GM18861 (cell line): ENCODE measurements around the gene STX7.
A peak's percentile ranks its signal among the peaks of the same experiment; 100 is the strongest.

Experiments
- ATAC-seq: cut with Tn5 transposase; IDR thresholded peaks from one replicate; pipeline ENCODE4 v1.9.1; 2021; ENCODE audit not compliant: unreplicated experiment

STX7 gene

DNA sequence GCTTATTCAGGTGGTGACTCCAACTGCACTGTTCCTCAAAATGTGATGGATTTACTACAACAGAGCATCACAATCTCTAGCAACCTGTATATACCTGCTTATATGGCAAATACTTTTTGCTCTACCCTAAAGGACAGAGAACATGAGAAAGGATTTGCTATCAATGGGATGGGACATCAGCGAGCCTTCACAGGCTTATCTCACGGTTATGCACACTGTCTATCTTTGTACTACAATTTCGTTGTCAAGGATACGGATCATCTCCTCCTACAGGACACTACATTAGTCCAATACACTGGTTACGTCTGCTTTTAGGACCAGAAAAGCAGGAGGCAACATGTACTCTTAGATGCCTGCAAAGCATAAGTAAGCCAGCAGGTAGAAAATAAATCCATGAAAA, 34.2 kb downstream of the STX7 start:
- no peak for ATAC-seq

DNA sequence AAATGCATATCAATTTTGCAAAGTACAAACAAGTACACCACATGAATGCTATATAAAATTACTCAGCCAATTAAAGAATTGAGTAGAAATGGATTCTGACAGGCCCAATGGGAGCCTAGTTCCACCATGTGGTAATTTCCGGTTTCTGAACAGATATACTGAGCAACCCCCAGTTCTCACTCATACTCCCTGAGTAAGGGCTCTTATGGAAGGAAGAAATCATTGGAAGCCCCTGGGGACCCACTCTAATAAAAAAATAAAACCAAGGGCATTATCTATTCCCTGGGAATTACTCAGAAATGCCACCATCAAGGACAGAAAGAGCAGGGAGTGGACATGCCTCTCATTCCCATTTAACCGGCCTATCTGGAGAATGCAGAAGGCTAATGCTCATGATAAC, 34.6 kb downstream of the STX7 start:
- no peak for ATAC-seq

DNA sequence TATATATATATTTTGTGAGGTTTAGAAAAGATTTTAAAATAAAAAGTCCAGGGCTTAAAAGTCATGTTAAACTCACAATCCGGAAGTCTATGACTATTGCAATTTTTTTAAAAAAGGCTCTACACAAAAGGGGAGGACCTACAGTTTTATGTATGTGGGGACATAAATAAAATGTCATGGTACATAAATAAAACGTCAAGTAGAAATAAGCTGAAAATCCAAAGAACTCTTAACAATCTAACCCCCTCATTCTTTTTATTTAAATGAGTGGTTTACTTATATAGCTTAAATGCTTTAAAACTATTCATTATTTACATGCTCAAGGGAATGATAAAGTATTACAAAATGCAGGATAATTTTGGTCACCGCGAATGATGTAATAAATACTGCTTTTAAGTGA, 36.2 kb downstream of the STX7 start:
- no peak for ATAC-seq

DNA sequence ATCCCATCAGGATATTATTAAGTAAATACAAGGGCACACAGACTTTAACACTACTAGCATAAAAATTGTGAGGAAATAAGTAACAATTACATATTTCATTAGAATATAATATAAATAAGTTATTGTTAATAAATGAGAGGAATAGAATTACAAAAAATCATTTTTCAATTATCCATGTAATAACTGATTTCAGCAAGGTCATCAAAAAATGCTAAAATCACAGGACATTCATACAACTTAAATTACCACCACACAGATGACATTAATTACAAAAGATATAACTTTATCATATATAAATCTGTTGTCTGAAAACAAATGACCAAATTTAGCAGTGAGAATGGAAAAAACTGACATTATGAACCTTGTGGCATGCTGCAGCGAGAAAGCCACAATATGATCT, 37.0 kb downstream of the STX7 start:
- ATAC-seq: no peak

DNA sequence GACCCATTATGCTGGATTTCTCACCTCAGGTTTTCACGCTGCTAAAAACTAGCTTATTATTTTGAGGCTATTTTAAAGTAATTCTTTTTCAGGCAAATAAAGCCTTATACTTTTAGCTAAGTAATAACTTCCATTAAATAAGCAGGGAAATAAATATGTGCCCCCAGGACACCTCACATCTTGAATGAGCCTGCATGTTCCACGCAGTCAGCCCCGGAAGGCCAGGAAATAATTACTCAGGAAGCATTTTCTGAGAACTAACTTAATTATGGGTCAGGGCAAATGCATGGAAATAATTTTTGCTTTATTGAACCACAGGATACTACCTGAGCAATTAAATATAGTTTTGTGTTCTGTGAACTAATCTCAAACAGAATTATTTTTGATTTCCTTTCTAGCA, 41.1 kb downstream of the STX7 start:
- no peak for ATAC-seq

DNA sequence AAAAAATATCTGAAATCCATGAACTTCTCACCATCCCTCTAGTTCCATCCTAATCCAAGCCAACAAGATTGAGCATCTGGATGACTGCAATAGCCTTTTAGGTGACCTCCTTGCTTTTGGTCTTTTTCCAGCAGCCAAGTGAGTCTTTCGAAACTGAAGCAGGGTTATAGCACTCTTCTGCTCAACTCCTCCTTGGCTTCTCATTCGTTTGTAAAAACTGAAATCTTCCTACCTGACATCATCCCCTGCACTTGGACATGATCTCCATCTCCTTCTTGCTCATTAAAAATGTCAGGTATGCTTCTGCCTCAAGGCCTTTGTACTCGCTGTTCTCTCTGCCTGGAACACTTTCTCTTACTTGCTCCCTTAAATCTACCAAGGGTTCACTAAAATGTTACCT, 46.0 kb downstream of the STX7 start:
- ATAC-seq: no peak

DNA sequence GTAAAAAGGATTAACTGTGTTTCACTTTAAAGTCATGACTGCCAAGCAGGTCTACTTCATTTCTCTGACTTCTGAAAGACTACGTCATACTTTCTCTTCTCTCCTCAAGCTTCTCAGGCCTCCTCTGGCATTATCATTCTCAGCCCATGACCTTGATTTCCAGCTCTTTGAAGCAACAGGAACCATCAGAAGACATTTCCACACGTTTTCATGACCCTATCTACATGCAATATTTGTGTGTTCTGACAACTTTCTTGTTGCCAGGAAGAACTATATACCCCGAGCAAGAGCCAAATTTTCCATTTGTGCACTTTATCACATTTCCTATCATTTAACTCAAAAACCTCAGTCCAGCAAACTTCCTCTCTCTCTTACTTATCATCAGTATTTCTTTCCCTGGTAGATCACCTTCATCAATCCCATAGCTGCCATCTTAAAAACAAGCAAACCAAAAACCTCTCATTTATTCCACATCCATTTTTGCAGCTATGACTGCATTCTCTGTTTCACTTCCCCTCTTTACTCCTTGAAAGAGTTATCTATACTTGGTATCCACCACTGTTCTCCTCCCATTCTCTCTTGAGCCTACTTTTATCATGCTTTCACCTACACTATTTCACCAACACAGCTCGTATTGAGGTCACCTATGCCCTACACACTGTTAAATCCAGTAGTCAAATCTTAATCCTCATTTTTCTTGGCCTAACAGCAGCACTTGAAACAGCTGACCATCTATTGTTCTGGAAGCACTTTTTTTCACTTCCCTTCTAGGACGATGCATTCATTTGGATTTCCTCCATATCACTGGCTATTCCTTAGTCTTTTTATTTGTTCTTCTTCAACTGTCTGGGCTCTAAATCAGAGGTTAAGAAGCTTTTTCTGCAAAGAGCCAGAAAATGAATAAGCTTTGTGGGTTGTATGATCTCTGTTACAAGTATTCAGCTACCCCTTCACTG, 47.1 kb downstream of the STX7 start:
- peak; percentile 74 for ATAC-seq

DNA sequence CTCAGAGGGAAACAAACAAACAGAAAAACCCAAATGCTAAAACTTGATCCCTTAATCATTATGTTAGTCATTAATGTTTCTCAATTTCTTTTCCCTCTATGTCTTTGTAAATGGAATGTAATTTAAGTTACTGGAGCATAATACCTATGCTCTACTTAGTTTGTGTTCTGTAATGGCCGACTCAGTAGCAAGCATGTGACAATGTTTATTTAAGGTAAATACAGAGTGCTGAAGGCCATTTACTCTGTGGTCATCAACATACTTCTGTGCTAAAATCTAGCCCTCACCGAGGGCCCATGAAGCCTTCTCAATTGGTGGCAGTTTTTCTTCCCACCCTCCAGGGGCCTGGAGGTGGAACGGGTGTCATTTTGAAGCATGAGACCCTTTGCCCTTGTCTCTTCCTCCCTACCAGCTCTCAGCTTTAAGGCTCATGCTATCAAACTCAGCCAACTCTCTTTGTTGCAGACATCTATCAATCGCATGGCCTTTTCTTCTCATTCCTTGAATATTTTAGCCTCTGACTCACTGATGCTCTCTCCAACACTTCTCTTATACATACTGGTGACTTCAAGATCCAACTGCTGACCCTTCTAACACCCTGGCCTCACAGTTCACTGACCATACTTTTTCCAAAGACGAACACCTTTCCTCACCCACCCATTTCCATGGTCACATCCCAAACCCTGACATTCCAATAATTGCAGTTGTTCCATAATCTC, 48.2 kb downstream of the STX7 start:
- ATAC-seq: no peak

DNA sequence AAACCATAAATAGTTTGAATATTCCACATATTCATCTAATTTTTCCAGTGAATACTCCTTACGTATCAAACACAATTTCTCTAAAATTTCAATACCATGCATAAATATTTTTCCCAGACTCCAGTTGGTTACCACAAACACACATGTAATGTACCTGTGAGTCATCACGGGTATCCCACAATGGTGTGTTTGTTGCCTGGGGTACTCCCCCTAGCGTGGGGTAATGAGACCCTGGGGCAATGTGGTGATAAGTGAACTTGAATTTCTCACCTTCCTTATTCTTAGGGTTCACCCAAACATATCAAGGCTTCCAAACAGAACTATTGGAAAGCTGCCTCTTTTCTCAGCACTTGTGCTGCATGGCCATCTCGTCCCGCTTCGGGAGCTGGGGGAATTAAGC, 51.0 kb downstream of the STX7 start:
- no peak for ATAC-seq

DNA sequence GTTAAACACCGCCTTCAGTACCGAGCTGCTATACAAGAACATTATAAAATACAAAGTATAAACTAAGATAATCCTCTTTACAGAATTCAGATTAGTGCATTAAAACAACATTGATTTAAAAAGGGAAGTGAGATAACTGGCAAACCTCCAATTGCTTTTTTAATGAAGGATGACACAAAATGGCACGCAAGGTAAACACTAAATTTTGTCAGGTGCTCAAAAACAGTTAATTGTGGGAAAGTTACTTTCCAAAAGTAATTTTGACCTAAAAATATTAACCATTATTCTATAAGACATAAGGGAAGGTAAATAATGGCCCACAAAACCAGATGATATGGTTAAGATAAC, 53.3 kb downstream of the STX7 start:
- no peak for ATAC-seq

DNA sequence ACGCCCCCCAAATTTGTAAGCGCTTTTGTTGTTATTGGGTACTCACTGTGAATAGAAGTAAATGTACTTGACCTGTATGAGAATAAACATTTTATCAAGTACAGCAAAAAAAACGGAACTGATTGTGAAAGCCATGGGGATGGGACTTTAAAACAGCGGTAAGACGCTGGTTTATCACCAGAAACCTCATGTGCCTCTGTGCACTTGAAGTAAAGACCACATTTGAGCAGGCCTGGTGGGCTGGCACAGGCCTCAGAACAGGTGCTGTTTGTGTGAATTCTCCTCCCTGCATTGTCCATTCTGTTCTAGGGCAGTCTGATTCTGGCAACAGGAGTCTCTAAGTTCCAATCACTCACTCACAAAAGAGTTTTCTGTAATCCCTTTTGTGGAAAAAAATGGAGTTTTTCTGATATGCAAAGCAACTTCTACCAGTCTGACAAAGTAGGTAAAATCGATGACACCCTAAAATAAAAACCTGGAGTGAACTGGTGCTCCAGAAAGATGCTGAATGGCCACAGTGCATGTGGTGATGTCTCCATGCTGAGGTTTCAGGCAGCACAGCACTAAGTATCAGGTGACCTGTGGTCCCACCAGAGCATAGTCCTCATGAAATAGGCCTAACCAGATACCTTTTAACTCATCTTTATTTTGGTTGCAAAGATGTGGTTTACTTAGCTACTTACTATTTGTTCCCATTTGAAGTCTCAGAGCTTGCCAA, 53.9 kb downstream of the STX7 start:
- no peak for ATAC-seq

DNA sequence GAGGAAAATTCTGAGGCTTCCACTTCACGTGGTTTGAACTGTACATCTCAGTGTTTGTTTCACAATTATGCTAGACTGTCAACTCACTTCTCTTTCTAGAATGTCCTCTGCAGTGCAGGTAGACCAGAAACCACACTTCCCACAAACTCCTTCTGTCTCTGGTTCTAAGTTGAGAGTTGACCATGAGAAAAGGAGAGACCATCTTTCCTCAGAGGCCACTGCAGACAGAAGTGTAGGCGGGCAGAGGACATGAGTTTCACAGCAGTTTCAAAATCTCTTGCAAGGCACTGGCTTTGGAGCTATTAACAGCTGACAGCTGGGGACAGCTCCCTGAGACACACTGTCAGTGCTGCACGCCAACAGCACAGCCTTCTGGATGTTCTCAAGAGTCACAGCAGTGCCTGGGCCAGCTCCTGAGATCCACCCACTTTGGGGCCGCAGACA, 56.2 kb downstream of the STX7 start:
- ATAC-seq: peak; percentile 80

DNA sequence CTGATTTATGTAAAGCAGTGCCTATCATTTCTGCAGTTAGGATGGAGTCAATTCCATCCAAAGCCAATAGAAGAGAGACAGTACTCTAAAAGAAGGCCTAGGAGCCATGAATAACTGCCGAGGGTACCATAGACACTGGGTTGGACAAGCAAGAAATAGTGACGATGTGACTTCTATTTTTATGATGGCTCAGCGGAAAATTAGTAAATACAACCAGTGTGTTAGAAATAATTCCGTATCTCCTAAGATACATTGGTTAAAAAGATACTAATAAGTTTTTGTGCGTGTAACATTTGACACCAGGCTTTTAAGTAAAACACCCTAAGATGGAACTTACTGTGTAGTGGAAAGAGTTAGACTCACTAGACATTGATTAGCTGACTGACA, 66.1 kb downstream of the STX7 start:
- no peak for ATAC-seq

DNA sequence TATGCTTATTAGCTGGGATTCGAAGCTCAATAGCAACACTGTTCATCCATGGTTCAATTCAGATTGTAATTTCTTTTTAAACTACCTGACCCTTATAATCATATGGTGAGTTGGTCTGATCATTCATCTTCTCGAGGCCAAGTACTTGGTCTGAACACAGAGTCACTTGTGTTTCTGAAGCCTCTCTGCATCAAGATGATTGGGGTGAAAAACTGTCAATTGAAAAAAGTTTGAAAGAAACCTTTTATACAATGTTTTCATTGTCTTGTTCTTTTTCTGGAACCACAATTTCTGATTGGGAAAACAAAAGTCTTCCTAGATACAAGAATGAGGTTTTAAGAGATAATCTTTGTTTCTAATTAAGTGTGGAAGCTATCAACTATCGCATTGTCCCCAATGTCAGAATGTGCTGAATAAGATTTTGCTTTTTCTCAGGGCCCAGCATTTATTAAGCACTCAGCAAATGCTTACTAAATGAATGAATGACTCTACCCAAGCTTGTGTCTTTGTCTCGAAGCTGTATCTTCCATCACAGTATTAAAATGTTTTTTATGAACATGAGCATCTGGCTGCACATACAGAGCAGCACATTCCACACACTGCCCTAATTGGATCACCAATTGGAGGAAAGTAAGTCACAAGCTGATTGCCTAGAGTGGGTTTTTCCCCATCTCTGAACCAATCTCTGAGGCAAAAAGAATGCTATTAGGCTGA, 66.6 kb downstream of the STX7 start:
- ATAC-seq: no peak

DNA sequence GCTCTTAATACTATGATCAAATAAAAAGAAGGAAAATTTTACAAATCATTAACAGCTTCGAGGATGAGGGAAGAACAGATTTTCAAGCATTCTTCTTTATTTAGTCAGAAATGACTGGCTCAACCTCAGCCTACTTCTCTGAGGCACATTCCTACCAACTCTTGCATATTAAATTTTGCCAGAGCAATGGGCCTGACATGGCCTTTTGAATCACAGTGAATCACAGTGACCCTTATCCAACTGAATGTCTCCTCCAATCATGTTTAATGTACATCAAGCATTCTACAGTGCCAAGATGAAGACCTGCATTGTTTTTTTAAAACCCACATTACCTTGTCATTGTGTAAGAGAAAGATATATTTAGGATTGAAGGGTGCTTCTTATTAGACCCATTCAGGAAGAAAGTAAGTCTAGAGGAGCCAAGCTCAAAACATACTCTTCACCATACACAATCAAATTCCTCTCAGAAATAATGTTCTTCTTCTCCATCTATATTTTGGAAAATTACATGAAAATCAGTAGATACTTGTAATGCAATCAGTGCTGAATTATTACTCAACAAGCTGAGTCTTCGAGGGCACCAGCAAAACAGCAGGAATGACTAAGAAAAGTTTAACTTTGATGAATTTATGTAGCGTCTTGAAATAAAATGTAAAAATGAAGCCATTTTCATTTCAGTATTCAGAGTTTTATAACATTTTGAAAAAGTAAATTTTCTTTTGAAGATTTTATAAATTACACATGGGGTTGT, 67.5 kb downstream of the STX7 start:
- no peak for ATAC-seq

DNA sequence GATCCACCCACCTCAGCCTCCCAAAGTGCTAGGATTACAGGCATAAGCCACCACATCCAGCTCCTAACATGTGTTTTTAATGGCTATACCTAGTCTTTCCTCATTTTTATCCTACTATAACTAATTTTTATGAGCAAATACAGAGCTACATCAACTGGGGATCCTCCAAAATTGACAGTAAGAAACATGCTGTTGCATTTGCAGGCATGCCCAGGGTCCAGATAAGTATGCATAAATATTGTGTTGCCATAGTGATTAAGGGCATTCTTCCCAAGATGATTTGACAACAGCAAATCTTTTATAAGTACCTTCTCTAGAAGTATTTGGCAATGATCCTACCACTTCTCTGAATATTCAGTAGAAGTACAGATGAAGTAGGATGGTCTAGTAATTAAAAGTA, 69.7 kb downstream of the STX7 start:
- no peak for ATAC-seq

DNA sequence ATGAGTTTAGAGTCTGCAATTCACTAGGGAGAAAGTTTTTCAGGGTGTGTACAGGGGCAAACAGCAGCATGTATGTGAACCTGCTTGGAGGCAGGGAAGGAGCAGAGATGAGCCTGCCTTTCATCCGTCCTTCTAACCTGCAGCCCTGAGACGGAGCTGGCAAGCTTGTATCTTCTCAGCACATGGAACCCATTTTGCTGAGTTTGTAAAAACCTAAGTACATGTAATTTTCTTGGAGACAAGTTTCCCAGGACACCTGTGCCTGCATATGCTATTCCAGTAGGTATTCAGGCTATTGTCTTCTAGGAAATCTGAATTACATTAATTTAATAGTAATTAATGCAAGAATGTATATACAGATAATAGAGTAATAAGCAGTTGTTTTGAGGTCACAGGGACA, 82.8 kb downstream of the STX7 start:
- ATAC-seq: no peak

DNA sequence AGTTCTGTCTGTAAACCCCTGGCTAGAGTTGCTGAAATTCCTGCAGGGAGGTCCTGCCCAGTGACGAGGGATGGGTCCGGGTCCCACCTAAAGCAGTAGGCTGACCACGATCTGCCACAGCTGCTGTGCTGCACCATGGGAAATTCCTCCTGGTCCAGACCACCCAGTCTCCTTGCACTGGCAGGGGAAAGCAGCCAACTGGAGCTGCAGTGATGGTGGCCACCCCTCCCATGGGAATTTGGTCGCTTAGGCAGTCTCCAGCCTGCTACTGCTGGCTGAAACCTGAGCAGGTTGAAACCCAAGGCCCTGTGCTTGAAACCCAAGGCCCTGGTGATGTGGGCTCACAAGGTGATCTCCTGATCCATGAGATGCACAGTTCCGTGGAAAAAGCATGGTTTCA, 87.7 kb downstream of the STX7 start:
- ATAC-seq: no peak

DNA sequence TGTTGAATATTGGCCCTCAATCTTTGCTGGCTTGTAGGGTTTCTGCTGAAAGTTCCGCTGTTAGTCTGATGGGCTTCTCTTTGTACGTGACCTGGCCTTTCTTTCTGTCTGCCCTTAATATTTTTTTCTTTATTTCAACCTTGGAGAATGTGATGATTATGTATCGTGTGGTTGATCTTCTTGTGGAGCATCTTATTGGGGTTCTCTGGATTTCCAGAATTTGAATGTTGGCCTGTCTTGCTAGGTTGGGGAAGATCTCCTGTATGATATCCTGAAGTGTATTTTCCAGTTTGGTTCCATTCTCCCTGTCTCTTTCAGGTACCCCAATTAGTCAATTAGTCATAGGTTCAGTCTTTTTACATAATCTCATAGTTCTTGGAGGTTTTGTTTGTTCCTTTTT, 89.1 kb downstream of the STX7 start:
- no peak for ATAC-seq

DNA sequence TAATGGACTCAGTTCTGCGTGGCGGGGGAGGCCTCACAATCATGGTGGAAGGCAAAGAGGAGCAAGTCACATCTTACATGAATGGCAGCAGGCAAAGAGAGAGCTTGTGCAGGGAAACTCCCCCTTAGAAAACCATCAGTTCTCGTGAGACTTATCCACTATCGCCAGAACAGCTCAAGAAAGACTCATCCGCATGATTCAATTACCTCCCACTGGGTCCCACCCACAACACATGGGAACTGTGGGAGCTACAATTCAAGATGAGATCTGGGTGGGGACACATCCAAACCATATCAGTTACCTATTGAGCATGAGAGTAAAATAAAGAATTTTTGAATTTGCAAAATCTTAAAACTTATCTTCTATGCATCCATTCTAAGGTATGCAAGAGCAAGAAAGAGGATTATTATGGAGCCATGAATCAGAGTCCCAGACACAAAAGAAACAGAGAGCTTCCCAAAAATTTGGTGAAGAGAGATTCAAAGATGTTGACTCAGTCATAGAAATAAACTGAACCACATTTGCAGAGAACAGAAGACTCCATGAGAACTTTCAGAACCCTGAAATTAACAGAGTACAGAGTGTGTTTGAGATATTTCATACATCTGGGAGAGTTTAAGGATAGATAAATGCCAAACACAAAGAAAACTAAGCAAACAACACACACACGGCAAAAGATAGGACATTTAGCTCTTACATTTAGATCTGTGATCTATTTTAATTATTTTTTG, 94.5 kb downstream of the STX7 start:
- no peak for ATAC-seq
